H1 (cell line): ENCODE data around the gene IMPDH1. TPM values are rescaled to one million over a fixed set of nuclear protein-coding genes. Genes with fewer than 3 reads are reported as not detected.

Experiments
- CTCF ChIA-PET: fragments of 300-600 bp; sonication (Branson Sonifier 250); formaldehyde crosslinking; loops from one replicate; lab custom pipeline; 2021; ENCODE audit not compliant: partially characterized antibody; lab: Charles Lee
- POLR2A ChIA-PET: fragments of 300-600 bp; sonication (Branson Sonifier 250); formaldehyde crosslinking; loops from one replicate; lab custom pipeline; 2021; ENCODE audit warnings: inconsistent platforms; ENCODE audit not compliant: partially characterized antibody; lab: Charles Lee
- DNase-seq, 2 experiments: peaks; one replicate each; pipeline versions ENCODE4 v3.0.0 to v3.0.0-alpha.2; 2010 to 2022; ENCODE audit warnings: low spot score in 2 of 2, low read depth in 1 of 2, mixed read lengths in 1 of 2
- FAIRE-seq: peaks from 2 replicates; lab custom pipeline; 2011; peaks lifted over from hg19 to GRCh38; lab: Jason Lieb, UNC
- H2AFZ ChIP-seq: 2 replicates; pipeline ENCODE4 v1.8.1; 2012; ENCODE audit warnings: low read length, inconsistent platforms
- H2AK5ac ChIP-seq: 2 replicates; pipeline ENCODE4 v1.6.1; 2013; ENCODE audit warnings: low read depth, low read length
- H2BK120ac ChIP-seq: replicated peaks from 2 replicates; pipeline ENCODE3; 2013; ENCODE audit warnings: low read depth, low read length, inconsistent platforms
- H2BK12ac ChIP-seq: 2 replicates; pipeline ENCODE4 v1.6.1; 2013; ENCODE audit warnings: low read depth, low read length
- H2BK15ac ChIP-seq: 2 replicates; pipeline ENCODE4 v1.6.1; 2013; ENCODE audit warnings: low read length
- H2BK20ac ChIP-seq: 2 replicates; pipeline ENCODE4 v1.6.1; 2013; ENCODE audit warnings: low read length
- H2BK5ac ChIP-seq: 2 replicates; pipeline ENCODE4 v1.6.1; 2013; ENCODE audit warnings: low read depth, low read length
- H3K14ac ChIP-seq: 2 replicates; pipeline ENCODE4 v1.6.1; 2013; ENCODE audit warnings: inconsistent platforms; ENCODE audit not compliant: insufficient read length
- H3K18ac ChIP-seq: 2 replicates; pipeline ENCODE4 v1.6.1; 2013; ENCODE audit warnings: low read length; ENCODE audit errors: extremely low read depth
- H3K23ac ChIP-seq: 2 replicates; pipeline ENCODE4 v1.6.1; 2013; ENCODE audit warnings: inconsistent platforms; ENCODE audit not compliant: insufficient read length
- H3K23me2 ChIP-seq: 2 replicates; pipeline ENCODE4 v1.6.1; 2013; ENCODE audit warnings: low read depth, low read length
- H3K27ac ChIP-seq: 2 replicates; pipeline ENCODE4 v1.6.1; 2011; ENCODE audit warnings: low read depth, low read length, inconsistent platforms
- H3K27me3 ChIP-seq, 4 experiments: replicated peaks in 1 of 4; 1 replicate in 1 of 4; 2 replicates in 3 of 4; pipeline versions ENCODE4 v1.6.1 to v1.8.1; 2011 to 2013; ENCODE audit warnings: low read length in 3 of 4, mild to moderate bottlenecking in 3 of 4, inconsistent platforms in 2 of 4, mixed read lengths in 2 of 4, moderate library complexity in 1 of 4; ENCODE audit not compliant: control insufficient read depth in 3 of 4, insufficient read depth in 3 of 4; ENCODE audit errors: extremely low read depth in 1 of 4
- H3K36me3 ChIP-seq, 4 experiments: 2 replicates each; pipeline versions ENCODE4 v1.6.1 to v1.8.1; 2011 to 2013; ENCODE audit warnings: mild to moderate bottlenecking in 4 of 4, low read length in 3 of 4, moderate library complexity in 2 of 4, control low read depth in 1 of 4, inconsistent platforms in 1 of 4; ENCODE audit not compliant: insufficient read depth in 4 of 4, control insufficient read depth in 2 of 4
- H3K4ac ChIP-seq: replicated peaks from 2 replicates; pipeline ENCODE3; 2013; ENCODE audit warnings: low read length, low read depth, mixed read lengths, inconsistent platforms; ENCODE audit not compliant: insufficient read length
- H3K4me1 ChIP-seq, 4 experiments: replicated peaks in 1 of 4; 1 replicate in 1 of 4; 2 replicates in 3 of 4; pipeline versions ENCODE4 v1.6.1 to v1.8.1; 2011 to 2013; ENCODE audit warnings: low read length in 3 of 4, inconsistent platforms in 2 of 4, mixed read lengths in 1 of 4; ENCODE audit not compliant: insufficient read depth in 4 of 4, control insufficient read depth in 3 of 4
- H3K4me2 ChIP-seq, 2 experiments: 2 replicates each; pipeline versions ENCODE4 v1.6.1 to v1.8.1; 2011 to 2013; ENCODE audit warnings: low read depth in 2 of 2, low read length in 2 of 2, control low read depth in 1 of 2, inconsistent platforms in 1 of 2, mild to moderate bottlenecking in 1 of 2; ENCODE audit not compliant: insufficient read depth in 1 of 2
- H3K4me3 ChIP-seq, 4 experiments: fragments of 200-600, 300-600 bp in 1 of 4; sonication (generic), shearing (Covaris generic), sonication (Bioruptor Twin) in 1 of 4; 2 replicates each; pipeline versions ENCODE4 v1.5.1 to v1.8.1; 2011 to 2016; ENCODE audit warnings: low read length in 4 of 4, low read depth in 3 of 4, control low read depth in 2 of 4, inconsistent platforms in 2 of 4, mild to moderate bottlenecking in 2 of 4, mixed read lengths in 1 of 4, moderate library complexity in 1 of 4; ENCODE audit not compliant: insufficient read depth in 2 of 4; ENCODE audit errors: extremely low read depth in 1 of 4
- H3K56ac ChIP-seq: replicated peaks from 2 replicates; pipeline ENCODE3; 2013; ENCODE audit warnings: low read depth, mild to moderate bottlenecking, mixed read lengths, low read length, inconsistent platforms; ENCODE audit not compliant: insufficient read length
- H3K79me1 ChIP-seq: 2 replicates; pipeline ENCODE4 v1.6.1; 2013; ENCODE audit warnings: low read depth, low read length, control low read depth
- H3K79me2 ChIP-seq, 2 experiments: 2 replicates each; pipeline versions ENCODE4 v1.6.1 to v1.8.1; 2012 to 2013; ENCODE audit warnings: low read length in 2 of 2, mild to moderate bottlenecking in 2 of 2, inconsistent platforms in 1 of 2; ENCODE audit not compliant: insufficient read depth in 2 of 2, control insufficient read depth in 1 of 2
- H3K9ac ChIP-seq, 4 experiments: replicated peaks in 1 of 4; 1 replicate in 1 of 4; 2 replicates in 3 of 4; pipeline versions ENCODE4 v1.6.1 to v1.8.1; 2011 to 2013; ENCODE audit warnings: low read depth in 3 of 4, low read length in 3 of 4, control low read depth in 2 of 4, mild to moderate bottlenecking in 2 of 4, moderate library complexity in 2 of 4, inconsistent platforms in 1 of 4; ENCODE audit errors: extremely low read depth in 1 of 4
- H3K9me3 ChIP-seq, 2 experiments: 2 replicates each; pipeline versions ENCODE4 v1.6.1 to v1.8.1; 2012 to 2013; ENCODE audit warnings: mild to moderate bottlenecking in 2 of 2, moderate library complexity in 2 of 2, control low read depth in 1 of 2, inconsistent platforms in 1 of 2, low read depth in 1 of 2, low read length in 1 of 2, mixed read lengths in 1 of 2; ENCODE audit not compliant: insufficient read depth in 2 of 2
- H4K20me1 ChIP-seq, 2 experiments: replicated peaks in 1 of 2; 2 replicates each; pipeline versions ENCODE3 to v1.8.1; 2011 to 2013; ENCODE audit warnings: inconsistent platforms in 2 of 2, low read length in 2 of 2, mild to moderate bottlenecking in 1 of 2; ENCODE audit not compliant: insufficient read depth in 2 of 2, control insufficient read depth in 1 of 2
- H4K5ac ChIP-seq: 2 replicates; pipeline ENCODE4 v1.6.1; 2013; ENCODE audit warnings: low read length, low read depth, mixed read lengths, inconsistent platforms; ENCODE audit not compliant: insufficient read length
- H4K8ac ChIP-seq: 2 replicates; pipeline ENCODE4 v1.8.0; 2013; ENCODE audit warnings: mild to moderate bottlenecking, moderate library complexity, low read length, inconsistent platforms; ENCODE audit not compliant: insufficient read depth; ENCODE audit errors: extremely low read depth
- H4K91ac ChIP-seq: replicated peaks from 2 replicates; pipeline ENCODE3; 2013; ENCODE audit warnings: low read length, mixed read lengths, inconsistent platforms; ENCODE audit not compliant: insufficient read length
- GABPA ChIP-seq: IDR thresholded peaks from 2 replicates; pipeline ENCODE4 v1.6.1; 2011; ENCODE audit warnings: mild to moderate bottlenecking, low read length, moderate library complexity, borderline replicate concordance; ENCODE audit not compliant: insufficient read depth
- SP2 ChIP-seq: IDR thresholded peaks from 2 replicates; pipeline ENCODE4 v1.6.1; 2012; ENCODE audit warnings: mild to moderate bottlenecking, low read length, inconsistent platforms
- WGBS, 2 experiments: shearing (Covaris generic) in 1 of 2; methylation state at CpG; one replicate each; pipeline versions ENCODE4 v1.1.6 to v1.1.7; 2013 to 2015; ENCODE audit warnings: low lambda C conversion rate in 2 of 2, mixed read lengths in 2 of 2, inconsistent platforms in 1 of 2, low coverage in 1 of 2, missing lambda C conversion rate in 1 of 2; ENCODE audit not compliant: insufficient replicate concordance in 2 of 2, insufficient coverage in 1 of 2, insufficient read length in 1 of 2; ENCODE audit errors: extremely low coverage in 1 of 2, missing lambda C conversion rate in 1 of 2; 5-methylcytosine and 5-hydroxymethylcytosine counted together
- polyA plus RNA-seq, 7 experiments: library from polyadenylated mRNA; depleted of rRNA in 3 of 7; stranded (reverse) in 5 of 7; unstranded in 2 of 7; fragments of >200 nt in 5 of 7; fragments of 200-250 nt in 2 of 7; gene quantifications; 1 replicate in 5 of 7; 2 replicates in 1 of 7; 4 replicates in 1 of 7; pipeline versions ENCODE4 v1.2.1 to v1.2.3, GENCODE V29; 2011 to 2013; ENCODE audit warnings: missing spikeins in 2 of 7, mixed read lengths in 2 of 7
- total RNA-seq: library from RNA; stranded (reverse); fragmentation: NEBNext Ultra II Directional; extraction: Animal tissue kit (Norgen Biotek cat#: 25700); gene quantifications from 2 replicates; pipeline ENCODE4 v1.2.1, GENCODE V29; 2021

IMPDH1 gene
- total and polyA plus RNA-seq, 2 of the 8 experiments (the other 6 are each of a cell fraction or from before 2014, with no cell fraction given), result 45.8 TPM

DNA sequence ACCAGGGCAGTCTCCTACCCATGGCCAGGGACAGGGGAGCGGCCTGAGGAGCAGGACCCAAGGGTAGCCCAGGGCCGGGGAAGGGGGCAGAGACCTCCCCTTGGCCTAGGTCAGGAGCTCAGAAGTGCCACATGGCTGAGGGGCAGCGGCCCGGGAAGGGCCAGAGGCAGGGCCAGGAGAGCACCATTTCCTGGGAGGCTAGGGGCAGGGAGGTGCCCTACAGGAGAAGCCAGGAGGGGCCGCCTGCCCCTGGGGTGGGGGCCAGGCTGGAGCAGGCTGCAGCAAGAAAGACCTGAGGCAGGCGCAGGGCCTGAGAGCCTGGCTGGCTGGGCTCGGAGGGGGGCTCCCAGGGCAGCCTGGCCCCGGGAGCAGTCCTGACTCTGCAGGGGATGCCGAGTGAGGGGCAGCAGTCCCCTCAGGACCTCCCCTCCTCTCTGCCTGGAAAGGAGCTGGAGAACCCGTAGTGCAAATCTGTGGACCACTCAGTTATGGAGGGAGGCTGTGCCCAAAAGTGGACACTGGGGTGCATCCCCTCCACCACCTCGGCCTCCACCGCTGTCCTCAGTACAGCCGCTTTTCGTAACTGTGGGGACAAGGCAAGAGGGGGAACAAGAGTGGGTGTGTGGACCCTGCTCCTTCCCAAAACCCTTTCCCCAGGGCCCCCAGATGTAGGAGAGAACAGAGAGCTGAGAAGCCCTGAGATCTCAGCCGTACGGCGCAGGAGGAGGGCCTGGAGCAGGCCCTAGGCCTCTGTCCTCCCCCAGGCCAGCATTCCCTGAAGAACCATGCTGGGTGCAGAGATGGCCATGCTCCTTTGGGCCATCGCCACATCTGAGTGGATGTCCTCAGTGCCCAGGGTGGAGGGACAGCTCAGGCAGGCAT is 17.1 kb downstream of the IMPDH1 start:
- no peaks in the 10 kb centered on the region for H4K20me1 ChIP-seq
- no peak overlapping the region for H3K18ac ChIP-seq
- no peak overlapping the region for H3K4me3 ChIP-seq
- no peak overlapping the region for H3K27ac ChIP-seq
- H4K8ac ChIP-seq, result no peak overlapping the region
- H2AFZ ChIP-seq, result no peak overlapping the region
- no peaks in the 10 kb centered on the region for H3K23me2 ChIP-seq
- FAIRE-seq (no peak), DNase-seq (no peak)
- H3K4ac ChIP-seq, result no peak overlapping the region
- H2BK5ac ChIP-seq, result no peak overlapping the region
- H4K91ac ChIP-seq, result no peak overlapping the region
- no peaks in the 10 kb centered on the region for H3K79me1 ChIP-seq
- H2BK15ac ChIP-seq, result no peak overlapping the region
- H3K9me3 ChIP-seq, result no peaks in the 10 kb centered on the region
- H2BK20ac ChIP-seq, result no peak overlapping the region
- H2BK12ac ChIP-seq, result no peak overlapping the region
- ChIA-PET CTCF (interaction anchor here (1.0 to 19.2 kb wide), 9 partner anchors 15 to 77 kb away, joined by 3 to 345 read pairs (median 37); partner anchors contain the start of genes PRRT4 and RBM28), POLR2A (interaction anchor here (2.3 kb wide), 1 partner anchor 12 kb away, joined by 8 read pairs; no protein-coding TSS in a partner anchor)
- H2AK5ac ChIP-seq, result no peak overlapping the region
- H3K56ac ChIP-seq, result no peak overlapping the region
- H3K9ac ChIP-seq, result no peak overlapping the region
- WGBS, 2 experiments, result 93% methylated on average over 15 of the region's 18 CpGs; no CpG with 5 or more reads in 1 of the 2 experiments
- H4K5ac ChIP-seq, result no peak overlapping the region
- H3K14ac ChIP-seq, result no peak overlapping the region
- H3K4me2 ChIP-seq, result no peak overlapping the region
- peaks cover 0 to 3% (median 0%) of the 10 kb centered on the region in 4 experiments; a peak in 1 of 8 replicates for H3K36me3 ChIP-seq
- TF ChIP-seq GABPA (no peak), SP2 (no peak)
- H3K4me1 ChIP-seq, result peaks cover 0 to 9% (median 9%) of the 10 kb centered on the region in 4 experiments; a peak in 6 of 7 replicates
- peaks cover 0 to 6% (median 0%) of the 10 kb centered on the region in 4 experiments; a peak in 2 of 7 replicates for H3K27me3 ChIP-seq
- no peak overlapping the region for H2BK120ac ChIP-seq
- no peaks in the 10 kb centered on the region for H3K79me2 ChIP-seq
- H3K23ac ChIP-seq, result no peak overlapping the region
